Measurements from ENCODE around the gene PPP2R5D.
"Not testable (repeated sequence)": the region's sequence is repeated elsewhere in the genome, so short reads cannot be mapped to it uniquely, and the experiment has no call there.

Gene PPP2R5D

GRCh38 chr6:42938987-42939809, 45.2 kb upstream of the PPP2R5D start:
- no peak overlapping the region for H4K8ac ChIP-seq (ENCODE audit: low read depth, low read length)
- H3K79me1 ChIP-seq (ENCODE audit: low read length): peaks cover 4% of the 10 kb centered on the region
- H2BK15ac ChIP-seq (replicated peaks; ENCODE audit: low read depth): no peak overlapping the region
- H3K36me3 ChIP-seq (ENCODE audit: control insufficient read depth, insufficient read depth, low read length): peaks cover 6% of the 10 kb centered on the region
- no peak overlapping the region for H2BK120ac ChIP-seq (ENCODE audit: low read depth, low read length)
- no peak for DNase-seq
- no peak overlapping the region for H3K23ac ChIP-seq (ENCODE audit: low read length)
- H3K4me1 ChIP-seq (ENCODE audit: control insufficient read depth, low read depth, low read length): no peaks in the 10 kb centered on the region
- H2AK5ac ChIP-seq (ENCODE audit: low read length): no peak overlapping the region
- H3K27me3 ChIP-seq (ENCODE audit: insufficient read depth, low read length, poor library complexity): no peaks in the 10 kb centered on the region
- no peak overlapping the region for H3K56ac ChIP-seq (ENCODE audit: low read length)
- H3K4me3 ChIP-seq (ENCODE audit: low read length): no peak overlapping the region
- no peak overlapping the region for H2BK5ac ChIP-seq (ENCODE audit: low read length)
- H3K18ac ChIP-seq (ENCODE audit: low read length): no peak overlapping the region
- H3K79me2 ChIP-seq (ENCODE audit: control insufficient read depth, insufficient read depth, low read length): peaks cover 3% of the 10 kb centered on the region
- H3K4me2 ChIP-seq (ENCODE audit: low read length): no peak overlapping the region
- no peak overlapping the region for H3K9ac ChIP-seq (ENCODE audit: low read length)
- H3K27ac ChIP-seq (ENCODE audit: low read depth, low read length): no peak overlapping the region
- WGBS (ENCODE audit: extremely low coverage, insufficient coverage, low lambda C conversion rate): no CpG with 5 or more reads among the region's 9 CpGs
- no peak overlapping the region for H4K5ac ChIP-seq (ENCODE audit: low read length)
- no peak overlapping the region for H3K4ac ChIP-seq (ENCODE audit: low read depth, low read length)

GRCh38 chr6:42939810-42940167, 44.6 kb upstream of the PPP2R5D start:
- peaks cover 4% of the 10 kb centered on the region for H3K36me3 ChIP-seq (ENCODE audit: control insufficient read depth, insufficient read depth, low read length)
- no peaks in the 10 kb centered on the region for H3K4me1 ChIP-seq (ENCODE audit: control insufficient read depth, low read depth, low read length)
- no peak overlapping the region for H3K4me3 ChIP-seq (ENCODE audit: low read length)
- H2BK5ac ChIP-seq (ENCODE audit: low read length): no peak overlapping the region
- H3K23ac ChIP-seq (ENCODE audit: low read length): no peak overlapping the region
- DNase-seq: no peak
- no CpG with 5 or more reads among the region's 4 CpGs for WGBS (ENCODE audit: extremely low coverage, insufficient coverage, low lambda C conversion rate)
- peaks cover 1% of the 10 kb centered on the region for H3K79me1 ChIP-seq (ENCODE audit: low read length)
- H3K9ac ChIP-seq (ENCODE audit: low read length): no peak overlapping the region
- H2BK120ac ChIP-seq (ENCODE audit: low read depth, low read length): no peak overlapping the region
- no peak overlapping the region for H3K4ac ChIP-seq (ENCODE audit: low read depth, low read length)
- no peaks in the 10 kb centered on the region for H3K27me3 ChIP-seq (ENCODE audit: insufficient read depth, low read length, poor library complexity)
- no peak overlapping the region for H2AK5ac ChIP-seq (ENCODE audit: low read length)
- H4K8ac ChIP-seq (ENCODE audit: low read depth, low read length): no peak overlapping the region
- H3K27ac ChIP-seq (ENCODE audit: low read depth, low read length): no peak overlapping the region
- H3K18ac ChIP-seq (ENCODE audit: low read length): no peak overlapping the region
- no peak overlapping the region for H3K56ac ChIP-seq (ENCODE audit: low read length)
- H3K79me2 ChIP-seq (ENCODE audit: control insufficient read depth, insufficient read depth, low read length): no peaks in the 10 kb centered on the region
- no peak overlapping the region for H4K5ac ChIP-seq (ENCODE audit: low read length)
- no peak overlapping the region for H3K4me2 ChIP-seq (ENCODE audit: low read length)
- no peak overlapping the region for H2BK15ac ChIP-seq (replicated peaks; ENCODE audit: low read depth)

GRCh38 chr6:42940493-42941045, 43.8 kb upstream of the PPP2R5D start:
- Histone ChIP-seq H3K4me3 (ENCODE audit: low read length) (no peak overlapping the region), H4K8ac (ENCODE audit: low read depth, low read length) (no peak overlapping the region), H2BK120ac (ENCODE audit: low read depth, low read length) (no peak overlapping the region), H3K4me2 (ENCODE audit: low read length) (no peak overlapping the region), H3K27ac (ENCODE audit: low read depth, low read length) (no peak overlapping the region), H3K27me3 (ENCODE audit: insufficient read depth, low read length, poor library complexity) (no peaks in the 10 kb centered on the region), H3K9ac (ENCODE audit: low read length) (no peak overlapping the region), H3K79me2 (ENCODE audit: control insufficient read depth, insufficient read depth, low read length) (no peaks in the 10 kb centered on the region), H3K36me3 (ENCODE audit: control insufficient read depth, insufficient read depth, low read length) (peaks cover 4% of the 10 kb centered on the region), H3K18ac (ENCODE audit: low read length) (no peak overlapping the region), H2AK5ac (ENCODE audit: low read length) (no peak overlapping the region), H3K23ac (ENCODE audit: low read length) (no peak overlapping the region), H2BK15ac (replicated peaks; ENCODE audit: low read depth) (no peak overlapping the region), H3K4me1 (ENCODE audit: control insufficient read depth, low read depth, low read length) (no peaks in the 10 kb centered on the region), H2BK5ac (ENCODE audit: low read length) (no peak overlapping the region), H4K5ac (ENCODE audit: low read length) (no peak overlapping the region), H3K4ac (ENCODE audit: low read depth, low read length) (no peak overlapping the region), H3K79me1 (ENCODE audit: low read length) (peaks cover 1% of the 10 kb centered on the region), H3K56ac (ENCODE audit: low read length) (no peak overlapping the region)
- WGBS (ENCODE audit: extremely low coverage, insufficient coverage, low lambda C conversion rate): no CpG with 5 or more reads among the region's 6 CpGs
- DNase-seq: no peak

GRCh38 chr6:42941356-42941755, 43.0 kb upstream of the PPP2R5D start:
- H3K27ac ChIP-seq (ENCODE audit: low read depth, low read length); H3K4me2 ChIP-seq (ENCODE audit: low read length); DNase-seq; H3K18ac ChIP-seq (ENCODE audit: low read length); H2BK15ac ChIP-seq (replicated peaks; ENCODE audit: low read depth); H3K9ac ChIP-seq (ENCODE audit: low read length); H3K27me3 ChIP-seq (ENCODE audit: insufficient read depth, low read length, poor library complexity); H3K4me3 ChIP-seq (ENCODE audit: low read length); H3K4ac ChIP-seq (ENCODE audit: low read depth, low read length); H3K23ac ChIP-seq (ENCODE audit: low read length); H3K79me2 ChIP-seq (ENCODE audit: control insufficient read depth, insufficient read depth, low read length); H4K5ac ChIP-seq (ENCODE audit: low read length); H2AK5ac ChIP-seq (ENCODE audit: low read length); H3K56ac ChIP-seq (ENCODE audit: low read length); H3K36me3 ChIP-seq (ENCODE audit: control insufficient read depth, insufficient read depth, low read length); H4K8ac ChIP-seq (ENCODE audit: low read depth, low read length); H2BK5ac ChIP-seq (ENCODE audit: low read length); H2BK120ac ChIP-seq (ENCODE audit: low read depth, low read length); H3K79me1 ChIP-seq (ENCODE audit: low read length); H3K4me1 ChIP-seq (ENCODE audit: control insufficient read depth, low read depth, low read length): not testable (repeated sequence)
- WGBS (ENCODE audit: extremely low coverage, insufficient coverage, low lambda C conversion rate): no CpG with 5 or more reads among the region's 5 CpGs

GRCh38 chr6:42942444-42942843, 41.9 kb upstream of the PPP2R5D start:
- H3K4me1 ChIP-seq (ENCODE audit: control insufficient read depth, low read depth, low read length): no peaks in the 10 kb centered on the region
- no peak overlapping the region for H3K4me2 ChIP-seq (ENCODE audit: low read length)
- H3K36me3 ChIP-seq (ENCODE audit: control insufficient read depth, insufficient read depth, low read length): peaks cover 1% of the 10 kb centered on the region
- no peak overlapping the region for H3K18ac ChIP-seq (ENCODE audit: low read length)
- H3K4me3 ChIP-seq (ENCODE audit: low read length): no peak overlapping the region
- no peak overlapping the region for H3K23ac ChIP-seq (ENCODE audit: low read length)
- H4K8ac ChIP-seq (ENCODE audit: low read depth, low read length): no peak overlapping the region
- no peak overlapping the region for H4K5ac ChIP-seq (ENCODE audit: low read length)
- no peak overlapping the region for H2BK15ac ChIP-seq (replicated peaks; ENCODE audit: low read depth)
- H3K27ac ChIP-seq (ENCODE audit: low read depth, low read length): no peak overlapping the region
- H3K79me1 ChIP-seq (ENCODE audit: low read length): no peaks in the 10 kb centered on the region
- no peak overlapping the region for H3K9ac ChIP-seq (ENCODE audit: low read length)
- no peak overlapping the region for H2AK5ac ChIP-seq (ENCODE audit: low read length)
- no peak for DNase-seq
- no peak overlapping the region for H2BK120ac ChIP-seq (ENCODE audit: low read depth, low read length)
- no peak overlapping the region for H3K56ac ChIP-seq (ENCODE audit: low read length)
- H3K79me2 ChIP-seq (ENCODE audit: control insufficient read depth, insufficient read depth, low read length): no peaks in the 10 kb centered on the region
- no peaks in the 10 kb centered on the region for H3K27me3 ChIP-seq (ENCODE audit: insufficient read depth, low read length, poor library complexity)
- no peak overlapping the region for H2BK5ac ChIP-seq (ENCODE audit: low read length)
- WGBS (ENCODE audit: extremely low coverage, insufficient coverage, low lambda C conversion rate): no CpG with 5 or more reads among the region's 7 CpGs
- no peak overlapping the region for H3K4ac ChIP-seq (ENCODE audit: low read depth, low read length)

- no peak overlapping the region for H2BK5ac ChIP-seq (ENCODE audit: low read length)
- no peak overlapping the region for H3K18ac ChIP-seq (ENCODE audit: low read length)
- no peaks in the 10 kb centered on the region for H3K36me3 ChIP-seq (ENCODE audit: control insufficient read depth, insufficient read depth, low read length)
- no peak overlapping the region for H2BK15ac ChIP-seq (replicated peaks; ENCODE audit: low read depth)
- H3K4me1 ChIP-seq (ENCODE audit: control insufficient read depth, low read depth, low read length): no peaks in the 10 kb centered on the region
- H4K8ac ChIP-seq (ENCODE audit: low read depth, low read length): no peak overlapping the region
- H2BK120ac ChIP-seq (ENCODE audit: low read depth, low read length): no peak overlapping the region
- no peak overlapping the region for H2AK5ac ChIP-seq (ENCODE audit: low read length)
- no peak overlapping the region for H3K4ac ChIP-seq (ENCODE audit: low read depth, low read length)
- H3K27ac ChIP-seq (ENCODE audit: low read depth, low read length): no peak overlapping the region
- H3K79me2 ChIP-seq (ENCODE audit: control insufficient read depth, insufficient read depth, low read length): no peaks in the 10 kb centered on the region
- H3K4me3 ChIP-seq (ENCODE audit: low read length): no peak overlapping the region
- H3K23ac ChIP-seq (ENCODE audit: low read length): no peak overlapping the region
- no peak overlapping the region for H3K9ac ChIP-seq (ENCODE audit: low read length)
- no peak overlapping the region for H3K56ac ChIP-seq (ENCODE audit: low read length)
- H3K27me3 ChIP-seq (ENCODE audit: insufficient read depth, low read length, poor library complexity): no peaks in the 10 kb centered on the region
- no peak overlapping the region for H3K4me2 ChIP-seq (ENCODE audit: low read length)
- H4K5ac ChIP-seq (ENCODE audit: low read length): no peak overlapping the region
- no peak for DNase-seq
- no peaks in the 10 kb centered on the region for H3K79me1 ChIP-seq (ENCODE audit: low read length)
These were observed 36.4 kb upstream of the PPP2R5D start for GRCh38 chr6:42947950-42948349.
